Activated CD8-positive, alpha-beta memory T cell treated with anti-CD3 and anti-CD28 coated beads, Interleukin-2, amount 50 U/mL, for 4 hours (primary cell): ENCODE results near the gene RAX2.
"Not testable (repeated sequence)": the region's sequence is repeated elsewhere in the genome, so short reads cannot be mapped to it uniquely, and the experiment has no call there.

Experiments used
- DNase-seq: peaks from one replicate; pipeline ENCODE4 v3.0.0-alpha.2; 2020

RAX2 gene

DNA sequence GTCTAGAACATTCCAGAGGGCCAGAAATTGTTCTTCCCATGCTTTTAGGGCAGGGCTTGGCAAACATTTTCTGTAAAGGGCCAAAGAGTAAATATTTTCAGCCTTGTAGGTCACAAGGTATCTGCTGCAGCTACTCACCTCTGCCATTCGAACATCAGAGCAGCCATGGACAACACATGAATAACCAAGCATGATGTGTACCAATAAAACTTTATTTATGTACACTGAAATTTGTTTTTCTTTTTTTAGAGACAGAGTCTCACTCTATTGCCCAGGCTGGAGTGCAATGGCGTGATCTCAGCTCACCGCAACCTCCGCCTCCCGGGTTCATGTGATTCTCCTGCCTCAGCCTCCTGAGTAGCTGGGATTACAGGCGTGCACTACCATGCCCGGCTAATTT lies 14.3 kb downstream of the RAX2 start:
- not testable (repeated sequence) for DNase-seq

DNA sequence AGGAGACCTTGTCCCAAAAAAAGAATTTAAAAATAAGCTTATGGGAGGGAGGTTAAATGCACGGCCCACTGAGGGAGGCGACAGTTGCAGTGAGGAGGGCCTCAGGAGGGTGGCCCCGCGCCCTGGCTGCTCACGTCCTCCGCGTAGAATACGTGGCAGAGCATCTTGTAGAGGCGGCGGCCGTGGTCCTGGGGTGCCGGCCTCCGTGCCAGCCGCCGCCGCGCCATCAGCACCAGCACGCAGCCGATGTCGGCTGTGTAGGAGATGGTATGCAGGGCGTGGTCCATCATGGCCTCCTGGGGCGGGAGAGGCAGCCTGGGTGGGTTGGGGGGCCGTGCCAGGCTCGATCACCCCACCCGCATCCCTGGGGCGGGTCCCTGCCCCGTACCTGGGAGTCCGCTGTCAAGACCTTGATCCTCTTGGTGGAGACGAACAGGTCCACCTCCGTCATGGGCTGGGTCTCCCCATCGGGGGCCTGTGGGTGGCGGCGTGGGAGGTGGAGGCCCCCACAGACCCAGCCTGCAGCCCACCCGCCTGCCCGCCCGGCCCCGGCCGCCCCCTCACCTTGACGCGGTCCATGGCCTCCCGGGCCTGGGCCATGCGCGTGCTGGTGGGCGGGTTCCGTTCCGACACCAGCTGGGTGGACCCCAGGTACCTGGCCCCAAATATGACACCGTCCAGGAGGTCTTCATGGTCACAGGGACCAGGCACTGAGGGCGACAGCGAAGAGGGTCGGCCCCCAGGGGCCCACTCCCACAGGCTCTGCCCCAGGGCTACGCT lies 18.2 kb downstream of the RAX2 start:
- no peak for DNase-seq

DNA sequence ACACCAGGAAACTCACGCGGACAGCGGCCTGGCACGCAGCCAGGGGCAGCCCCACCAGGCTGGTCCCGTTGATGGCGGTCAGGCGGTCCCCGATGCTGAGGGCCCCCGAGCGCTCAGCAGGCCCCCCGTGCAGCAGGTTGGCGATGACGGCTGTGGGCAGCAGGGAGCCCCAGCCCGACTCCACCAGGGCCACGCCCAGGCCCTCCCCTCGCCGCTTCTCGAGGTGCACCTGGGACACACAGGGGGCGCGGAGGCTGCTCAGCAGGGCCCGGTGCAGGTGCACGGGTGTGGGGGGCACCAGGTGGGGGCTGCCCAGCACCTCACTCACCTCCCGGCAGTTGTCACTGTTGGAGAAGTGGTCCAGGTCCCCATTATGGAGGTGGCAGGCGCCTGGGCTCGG lies 19.5 kb downstream of the RAX2 start:
- DNase-seq = no peak

DNA sequence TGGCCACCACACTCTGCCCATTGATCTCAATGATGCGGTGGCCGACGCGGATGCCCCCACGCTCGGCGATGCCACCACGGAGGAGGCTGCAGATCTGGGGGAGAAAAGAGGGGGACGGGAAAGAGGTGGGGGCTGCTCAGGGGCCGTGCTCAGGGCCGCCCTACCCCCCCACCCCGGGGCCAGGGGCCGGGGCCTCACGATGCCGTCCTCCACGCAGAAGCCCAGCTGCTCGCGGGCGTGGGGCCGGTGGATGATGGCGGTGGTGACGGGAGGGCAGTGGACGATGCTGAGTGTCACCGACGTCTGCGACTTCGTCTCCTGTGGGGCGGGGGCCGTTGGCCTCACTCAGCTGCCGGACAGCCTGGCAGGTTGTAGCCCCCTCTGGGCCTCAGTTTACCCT lies 20.8 kb downstream of the RAX2 start:
- DNase-seq = no peak

DNA sequence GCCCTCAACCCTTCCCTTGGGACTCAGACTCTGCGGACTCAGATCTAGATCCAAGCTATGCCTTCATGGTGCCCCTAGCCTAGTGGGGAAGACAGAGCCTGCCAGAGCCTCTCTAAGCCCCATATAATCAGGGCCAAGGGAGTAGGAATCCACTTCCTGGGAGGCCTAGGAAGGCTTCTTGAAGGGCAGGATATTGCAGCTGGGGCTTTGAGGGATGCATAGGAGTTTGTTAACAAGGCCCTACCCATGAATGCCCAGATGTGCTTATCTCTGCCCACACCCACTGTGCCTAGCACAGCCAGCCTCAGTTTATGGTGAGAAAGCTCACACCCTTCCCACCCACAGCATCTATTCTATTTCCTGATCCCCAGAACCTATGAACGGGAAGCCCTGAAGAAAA lies 21.8 kb downstream of the RAX2 start:
- DNase-seq = no peak

DNA sequence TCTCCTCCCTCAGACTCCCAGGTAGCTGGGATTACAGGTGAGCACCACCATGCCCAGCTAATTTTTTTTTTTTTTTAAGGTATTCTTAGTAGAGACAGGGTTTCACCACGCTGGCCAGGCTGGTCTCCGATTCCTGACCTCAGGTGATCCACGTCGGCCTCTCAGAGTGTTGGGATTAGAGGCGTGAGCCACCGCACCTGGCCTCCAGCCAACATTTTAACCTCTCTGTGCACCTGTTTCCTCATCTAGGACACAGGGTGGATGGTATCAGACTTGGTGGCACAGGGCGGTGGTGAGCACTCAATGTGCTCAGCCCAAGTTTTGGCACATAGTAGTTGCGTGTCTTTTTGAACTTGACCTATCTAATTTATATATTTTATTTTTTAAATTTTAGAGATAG lies 23.1 kb downstream of the RAX2 start:
- no peak for DNase-seq

DNA sequence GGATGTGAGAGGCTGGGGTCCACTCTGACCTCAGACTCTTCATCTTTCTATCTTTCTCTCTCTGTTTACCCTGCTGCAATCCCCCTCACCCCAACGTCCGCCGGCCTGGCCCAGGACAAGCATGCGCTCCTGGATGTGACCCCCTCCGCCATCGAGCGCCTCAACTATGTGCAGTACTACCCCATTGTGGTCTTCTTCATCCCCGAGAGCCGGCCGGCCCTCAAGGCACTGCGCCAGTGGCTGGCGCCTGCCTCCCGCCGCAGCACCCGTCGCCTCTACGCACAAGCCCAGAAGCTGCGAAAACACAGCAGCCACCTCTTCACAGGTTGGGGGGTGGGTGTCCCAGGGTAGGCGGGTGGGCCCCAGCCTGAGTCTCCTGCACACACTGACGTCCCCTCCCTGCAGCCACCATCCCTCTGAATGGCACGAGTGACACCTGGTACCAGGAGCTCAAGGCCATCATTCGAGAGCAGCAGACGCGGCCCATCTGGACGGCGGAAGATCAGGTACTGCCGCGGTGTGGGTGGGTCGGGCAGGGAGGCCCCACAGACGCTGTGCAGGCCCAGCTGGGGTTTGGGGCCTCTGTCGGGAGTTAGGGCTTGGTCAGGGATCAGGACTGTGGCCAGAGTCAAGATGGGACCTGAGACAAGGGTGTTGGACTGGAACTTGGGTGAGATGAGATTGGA lies 25.5 kb downstream of the RAX2 start:
- no peak for DNase-seq

DNA sequence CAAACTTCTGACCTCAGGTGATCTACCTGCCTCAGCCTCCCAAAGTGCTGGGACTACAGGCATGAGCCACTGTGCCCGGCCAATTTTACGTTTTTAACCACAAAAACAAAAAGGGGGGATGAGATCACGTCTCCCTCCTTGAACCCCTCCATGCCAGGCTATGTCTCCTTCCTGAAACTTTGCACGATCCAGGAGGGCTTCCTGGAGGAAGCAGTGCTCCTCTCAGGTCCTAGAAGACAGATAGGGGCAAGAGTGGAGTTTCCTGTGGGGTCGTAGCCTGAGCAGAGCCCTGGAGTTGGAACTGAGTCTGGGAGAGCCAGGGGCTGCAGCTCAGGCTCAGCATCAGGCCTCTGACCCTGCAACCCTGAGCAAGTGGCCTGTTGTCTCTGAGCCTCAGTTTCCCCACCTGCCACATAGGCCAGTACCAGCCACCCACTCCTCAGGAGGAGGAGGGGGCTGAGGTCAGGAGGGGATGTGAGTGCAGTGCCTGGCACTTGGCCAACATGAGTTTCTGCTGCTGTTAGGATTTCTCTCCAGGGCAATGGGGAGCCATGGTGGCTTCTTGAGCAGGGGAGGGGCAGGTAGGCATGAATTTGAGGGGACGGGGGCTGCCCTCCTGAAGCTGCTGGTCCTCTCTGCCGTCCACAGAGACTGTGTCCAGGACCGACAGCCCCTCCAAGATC lies 26.5 kb downstream of the RAX2 start:
- no peak for DNase-seq

DNA sequence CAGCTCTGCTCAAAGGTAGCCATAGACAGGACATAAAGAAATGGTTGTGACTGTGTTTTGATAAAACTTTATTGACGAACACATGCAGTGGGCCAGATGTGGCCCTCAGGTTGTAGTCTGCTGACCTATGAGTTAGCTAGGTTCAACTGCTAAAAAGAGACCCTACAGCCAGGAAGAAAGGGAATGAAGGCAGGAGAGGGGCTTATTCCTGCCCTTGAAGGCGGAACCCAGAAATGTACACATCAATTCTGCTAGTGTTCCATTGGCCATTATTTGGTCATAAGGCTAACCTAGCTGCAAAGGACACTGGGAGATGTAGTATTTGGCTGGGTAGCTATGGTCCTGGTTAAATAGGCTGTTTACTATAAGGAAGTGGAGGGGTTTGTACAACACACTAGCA lies 28.5 kb downstream of the RAX2 start:
- DNase-seq = no peak

DNA sequence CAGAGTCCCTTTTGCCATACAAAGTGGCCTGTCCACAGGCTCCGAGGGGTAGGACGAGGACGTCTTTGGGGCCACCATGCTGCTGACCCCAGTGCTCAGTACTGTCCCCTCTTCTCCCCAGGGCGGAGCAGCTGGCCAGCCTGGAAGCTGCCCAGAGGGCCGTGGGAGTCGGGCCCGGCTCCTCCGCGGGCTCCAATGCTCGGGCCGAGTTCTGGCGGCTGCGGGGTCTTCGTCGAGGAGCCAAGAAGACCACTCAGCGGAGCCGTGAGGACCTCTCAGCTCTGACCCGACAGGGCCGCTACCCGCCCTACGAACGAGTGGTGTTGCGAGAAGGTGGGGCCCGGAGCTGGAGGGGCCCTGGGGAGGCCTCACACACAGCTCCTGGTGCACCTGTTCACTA lies 31.6 kb downstream of the RAX2 start:
- DNase-seq = no peak

DNA sequence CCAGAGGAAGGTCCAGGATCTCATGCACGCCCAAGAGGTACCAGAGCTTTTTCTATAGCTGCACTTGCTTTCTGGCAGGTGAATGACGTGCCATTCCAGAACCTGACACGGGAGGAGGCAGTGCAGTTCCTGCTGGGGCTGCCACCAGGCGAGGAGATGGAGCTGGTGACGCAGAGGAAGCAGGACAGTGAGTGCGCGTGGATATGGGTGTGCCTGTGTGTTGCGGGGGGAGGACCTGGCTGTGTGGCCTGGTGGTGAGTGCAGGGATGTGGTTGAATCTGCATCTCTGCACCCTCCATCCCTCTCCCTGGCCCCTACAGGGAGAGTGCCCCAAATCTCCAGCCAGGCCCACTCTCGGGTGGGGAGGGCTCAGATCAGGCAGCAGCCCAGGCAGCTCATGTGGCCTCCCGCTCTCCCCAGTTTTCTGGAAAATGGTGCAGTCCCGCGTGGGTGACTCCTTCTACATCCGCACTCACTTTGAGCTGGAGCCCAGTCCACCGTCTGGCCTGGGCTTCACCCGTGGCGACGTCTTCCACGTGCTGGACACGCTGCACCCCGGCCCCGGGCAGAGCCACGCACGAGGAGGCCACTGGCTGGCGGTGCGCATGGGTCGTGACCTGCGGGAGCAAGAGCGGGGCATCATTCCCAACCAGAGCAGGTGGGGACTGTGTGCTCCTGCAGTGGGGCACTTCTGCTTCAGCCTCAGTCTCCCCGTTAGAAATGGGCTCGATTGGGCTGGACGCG lies 33.4 kb downstream of the RAX2 start:
- no peak for DNase-seq

DNA sequence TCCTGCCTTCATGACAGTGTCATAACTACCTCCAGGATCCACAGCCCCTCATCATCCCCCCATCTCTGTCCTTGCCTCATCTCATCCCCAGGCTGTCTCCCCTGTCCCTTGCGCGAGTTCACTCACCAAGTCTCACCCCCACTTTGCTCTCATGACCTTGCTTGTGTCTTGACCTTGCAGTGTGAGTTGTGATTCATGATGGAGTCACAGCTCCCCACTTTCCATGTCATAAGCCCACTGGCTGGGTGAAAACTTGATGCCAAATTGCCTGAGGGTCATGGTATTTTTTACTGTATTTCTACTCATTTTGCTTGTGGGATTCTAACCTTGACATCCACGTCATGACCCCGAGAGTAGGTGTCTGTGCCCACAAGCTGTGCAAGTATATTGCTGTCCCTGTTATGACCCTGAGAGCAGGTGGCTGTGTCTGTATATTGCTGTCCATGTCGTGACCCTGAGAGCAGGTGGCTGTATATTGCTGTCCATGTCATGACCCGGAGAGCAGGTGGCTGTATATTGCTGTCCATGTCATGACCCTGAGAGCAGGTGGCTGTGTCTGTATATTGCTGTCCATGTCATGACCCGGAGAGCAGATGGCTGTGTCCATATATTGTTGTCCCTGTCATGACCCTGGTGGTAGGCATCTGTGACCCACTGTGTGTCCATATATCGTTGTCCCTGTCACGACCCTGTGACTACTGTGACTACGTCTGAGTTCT lies 34.4 kb downstream of the RAX2 start:
- DNase-seq = no peak

DNA sequence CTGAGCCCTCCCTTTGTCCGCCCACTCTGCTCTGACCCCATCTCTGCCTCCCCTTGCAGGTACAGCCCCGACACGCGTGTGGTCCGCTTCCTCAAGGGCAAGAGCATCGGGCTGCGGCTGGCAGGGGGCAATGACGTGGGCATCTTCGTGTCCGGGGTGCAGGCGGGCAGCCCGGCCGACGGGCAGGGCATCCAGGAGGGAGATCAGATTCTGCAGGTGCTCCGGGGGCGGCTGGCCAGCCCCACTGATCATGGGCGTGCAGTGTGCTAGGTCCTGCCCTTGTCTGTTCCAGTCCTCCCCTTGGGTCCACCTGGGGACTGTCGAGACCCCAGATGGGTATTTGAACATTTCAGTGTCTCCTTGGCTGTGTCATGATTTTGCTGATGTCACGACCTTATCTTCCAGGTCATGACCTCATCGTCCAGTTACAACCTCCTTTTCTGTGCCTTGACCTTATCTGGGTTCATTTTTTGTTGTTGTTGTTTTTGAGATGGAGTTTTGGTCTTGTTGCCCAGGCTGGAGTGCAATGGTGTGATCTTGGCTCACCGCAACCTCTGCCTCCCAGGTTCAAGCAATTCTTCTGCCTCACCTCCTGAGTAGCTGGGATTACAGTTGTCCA lies 35.8 kb downstream of the RAX2 start:
- DNase-seq = no peak

DNA sequence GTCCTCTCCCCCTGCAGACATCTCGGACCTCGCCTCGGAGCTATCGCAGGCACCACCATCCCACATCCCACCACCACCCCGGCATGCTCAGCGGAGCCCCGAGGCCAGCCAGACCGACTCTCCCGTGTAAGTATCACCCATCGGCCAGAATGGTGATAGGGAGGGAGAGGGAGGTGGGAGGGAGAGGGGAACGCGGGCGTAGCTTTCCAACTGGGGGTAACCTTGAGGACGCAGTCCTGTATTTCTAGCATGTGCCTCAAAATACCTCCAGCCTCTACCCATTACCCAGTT lies 37.8 kb downstream of the RAX2 start:
- DNase-seq = no peak

DNA sequence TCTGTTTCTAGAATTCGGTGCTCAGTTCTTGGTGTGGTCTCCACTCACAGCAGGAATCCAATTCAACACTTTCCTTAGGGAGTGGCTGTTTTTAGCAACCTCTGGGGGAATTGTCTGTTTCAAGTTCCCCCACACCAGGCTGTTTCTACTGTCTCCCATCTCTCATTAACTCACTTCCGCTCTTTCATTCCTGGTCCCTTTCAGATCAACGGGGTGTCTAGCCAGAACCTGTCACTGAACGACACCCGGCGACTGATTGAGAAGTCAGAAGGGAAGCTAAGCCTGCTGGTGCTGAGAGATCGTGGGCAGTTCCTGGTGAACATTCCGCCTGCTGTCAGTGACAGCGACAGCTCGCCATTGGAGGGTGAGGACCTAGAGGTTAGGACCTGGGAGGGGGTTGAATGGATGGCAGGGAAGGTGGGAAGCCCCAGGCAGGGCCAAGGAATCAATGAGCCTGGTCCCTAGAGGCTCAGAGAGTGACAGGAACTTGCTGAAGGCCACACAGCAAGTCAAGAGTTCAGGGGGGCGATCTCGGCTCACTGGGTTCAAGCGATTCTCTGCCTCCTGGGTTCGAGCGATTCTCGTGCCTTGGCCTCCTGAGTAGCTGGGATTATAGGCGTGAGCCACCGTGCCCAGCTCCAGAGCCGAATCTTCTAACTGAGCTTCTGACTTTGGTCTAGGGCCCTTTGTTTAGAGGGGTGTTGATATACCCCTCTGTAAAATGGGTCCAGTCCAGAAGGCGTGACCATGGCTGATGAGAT lies 38.3 kb downstream of the RAX2 start:
- no peak for DNase-seq

DNA sequence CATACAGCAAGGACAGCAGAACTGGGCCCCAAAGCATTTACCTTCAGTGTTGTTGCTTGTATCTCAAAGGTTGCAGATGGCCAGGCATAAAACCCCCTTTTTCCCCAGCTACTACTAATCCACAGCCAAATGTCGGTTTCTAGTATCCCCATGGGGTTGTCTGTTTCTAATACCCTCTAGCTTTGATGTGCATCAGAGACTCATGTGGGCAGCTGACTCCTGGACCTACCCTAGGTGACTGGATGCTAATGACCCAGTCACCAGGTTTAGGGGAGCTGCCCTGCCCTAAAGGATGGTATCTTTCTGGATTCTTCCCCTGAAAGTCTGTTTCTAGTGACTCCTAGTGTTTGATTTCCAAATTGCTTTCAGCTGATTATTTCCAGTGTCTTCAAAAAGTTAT lies 39.9 kb downstream of the RAX2 start:
- no peak for DNase-seq

DNA sequence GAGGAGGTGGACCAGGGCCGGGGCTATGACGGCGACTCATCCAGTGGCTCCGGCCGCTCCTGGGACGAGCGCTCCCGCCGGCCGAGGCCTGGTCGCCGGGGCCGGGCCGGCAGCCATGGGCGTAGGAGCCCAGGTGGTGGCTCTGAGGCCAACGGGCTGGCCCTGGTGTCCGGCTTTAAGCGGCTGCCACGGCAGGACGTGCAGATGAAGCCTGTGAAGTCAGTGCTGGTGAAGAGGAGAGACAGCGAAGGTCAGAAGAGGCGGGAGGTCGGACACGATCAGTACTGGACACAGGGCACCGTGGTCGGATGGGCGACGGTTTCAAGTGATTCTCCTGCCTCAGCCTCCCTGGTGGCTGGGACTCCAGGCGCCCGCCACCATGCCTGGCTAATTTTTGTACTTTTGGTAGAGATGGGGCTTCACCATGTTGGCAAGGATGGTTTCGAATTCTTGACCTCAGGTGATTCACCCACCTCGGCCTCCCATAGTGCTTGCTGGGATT lies 41.5 kb downstream of the RAX2 start:
- DNase-seq = no peak

DNA sequence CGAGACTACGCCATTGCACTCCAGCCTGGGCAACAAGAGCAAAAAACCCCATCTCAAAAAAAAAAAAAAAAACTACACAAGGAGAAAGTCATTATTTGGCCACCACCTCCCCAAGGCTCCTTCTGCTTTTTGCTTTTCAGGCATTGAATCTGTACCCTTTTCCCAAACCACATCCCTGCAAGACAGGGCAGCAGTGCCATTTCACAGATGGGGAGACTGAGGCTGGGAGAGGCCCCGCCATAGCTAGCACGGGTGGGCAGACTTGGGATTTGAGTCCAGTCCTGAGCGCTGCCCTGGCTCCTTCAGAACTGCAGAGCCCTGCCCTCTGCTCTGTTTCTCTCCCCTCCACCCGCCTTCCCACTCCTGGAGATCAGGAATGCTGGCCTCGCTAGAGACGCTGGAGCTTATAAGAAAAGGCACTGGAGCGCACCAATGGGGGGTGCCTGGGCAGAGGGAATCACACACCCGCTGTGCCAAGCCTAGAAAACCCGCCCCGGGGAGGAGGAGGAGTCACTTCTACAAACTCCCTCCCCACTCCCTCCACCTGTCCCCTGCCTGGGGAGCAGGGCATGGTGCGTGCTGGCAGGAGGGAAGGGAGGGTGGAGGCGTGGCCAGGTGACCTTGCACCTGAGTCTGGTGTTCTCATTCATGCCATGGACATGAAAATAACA lies 46.3 kb downstream of the RAX2 start:
- DNase-seq = no peak

DNA sequence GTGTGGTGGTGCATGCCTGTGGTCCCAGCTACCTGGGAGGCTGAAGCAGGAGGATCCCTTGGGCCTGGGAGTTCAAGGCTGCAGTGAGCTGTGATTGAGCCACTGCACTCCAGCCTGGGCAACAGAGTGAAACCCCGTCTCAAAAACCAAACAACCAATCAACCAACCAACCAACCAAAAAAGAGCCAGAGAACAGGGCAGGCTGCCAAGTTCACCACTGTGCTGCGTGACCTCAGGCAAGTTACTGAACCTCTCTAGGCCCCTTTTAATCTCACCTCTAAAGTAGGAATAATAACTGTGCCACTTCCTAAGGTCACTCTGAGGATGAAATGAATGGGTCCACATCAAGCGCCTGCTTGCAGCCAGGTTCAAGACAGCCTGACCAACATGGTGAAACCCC lies 46.9 kb downstream of the RAX2 start:
- DNase-seq = no peak

DNA sequence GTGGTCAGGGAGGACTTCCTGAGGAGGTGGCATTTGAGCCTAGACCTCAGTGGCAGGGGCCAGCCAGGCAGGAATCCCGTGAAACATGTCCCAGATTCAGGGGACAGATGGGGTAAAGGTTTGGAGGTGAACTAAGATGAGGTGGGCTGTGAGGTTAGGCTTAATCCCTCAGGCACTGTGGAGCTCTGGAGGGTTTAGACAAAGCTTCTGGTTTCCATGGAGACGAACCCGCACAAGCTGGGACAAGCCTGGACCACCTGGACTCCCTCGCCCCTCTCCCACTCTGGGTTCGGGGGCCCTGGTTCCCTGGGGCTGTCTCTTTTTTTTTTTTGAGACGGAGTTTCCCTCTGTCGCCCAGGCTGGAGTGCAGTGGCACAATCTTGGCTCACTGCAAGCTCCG lies 48.1 kb downstream of the RAX2 start:
- no peak for DNase-seq

DNA sequence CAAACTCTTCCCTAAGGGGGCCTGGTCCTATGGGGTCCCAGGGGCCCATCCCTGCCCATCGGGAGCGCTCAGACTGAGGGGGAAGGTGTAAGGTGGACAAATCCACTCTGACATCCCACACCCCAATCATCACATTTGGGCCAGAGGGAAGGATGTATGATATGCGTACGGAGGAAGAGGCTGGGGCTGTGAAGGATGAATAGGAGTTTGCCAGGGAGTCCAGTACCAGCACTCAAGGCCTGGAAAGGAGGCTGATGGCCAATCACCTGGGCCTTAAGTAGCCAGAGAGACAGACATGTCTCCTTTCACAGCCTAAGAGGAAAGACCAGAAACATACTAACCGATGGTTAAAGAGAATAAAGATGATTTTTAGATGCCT lies 48.9 kb downstream of the RAX2 start:
- no peak for DNase-seq
